HFF-Myc (cell line): ENCODE results near the gene PRMT6.
"Not testable (repeated sequence)": the region's sequence is repeated elsewhere in the genome, so short reads cannot be mapped to it uniquely, and the experiment has no call there.

ENCODE experiments used
- DNase-seq: peaks from one replicate; pipeline ENCODE4 v3.0.0-alpha.2; 2011; ENCODE audit warnings: low read depth; ENCODE audit errors: extremely low read depth
- H3K4me3 ChIP-seq: replicated peaks from 2 replicates; pipeline ENCODE4 v1.5.1; 2011; ENCODE audit warnings: low read depth, mild to moderate bottlenecking, control low read depth, low read length
- TF ChIP-seq, protein P1 (sequence below): IDR thresholded peaks from 2 replicates; pipeline ENCODE4 v1.5.1; 2012; ENCODE audit warnings: mild to moderate bottlenecking, low read depth, low read length, control low read depth; ENCODE audit errors: missing control alignments

PRMT6 gene

DNA sequence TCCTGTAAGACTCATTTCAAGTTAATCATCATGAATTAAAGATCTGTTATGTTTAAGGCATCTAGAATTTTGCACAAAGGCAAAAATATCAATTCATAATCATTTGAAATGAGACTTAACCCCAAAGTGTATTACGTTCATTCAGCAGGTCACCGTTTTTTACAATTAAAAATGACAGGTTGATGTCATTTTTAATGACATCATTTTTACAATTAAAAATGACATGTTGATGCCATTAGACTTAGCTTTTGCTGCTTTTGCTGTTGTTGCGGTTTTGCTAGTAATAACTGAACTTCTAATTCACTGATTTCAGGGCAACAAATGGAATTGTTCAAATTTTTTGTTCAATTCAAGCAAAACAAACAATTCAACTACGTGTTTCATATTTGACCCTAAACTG, 17.0 kb downstream of the PRMT6 start:
- DNase-seq: no peak
- TF ChIP-seq, protein P1, sequence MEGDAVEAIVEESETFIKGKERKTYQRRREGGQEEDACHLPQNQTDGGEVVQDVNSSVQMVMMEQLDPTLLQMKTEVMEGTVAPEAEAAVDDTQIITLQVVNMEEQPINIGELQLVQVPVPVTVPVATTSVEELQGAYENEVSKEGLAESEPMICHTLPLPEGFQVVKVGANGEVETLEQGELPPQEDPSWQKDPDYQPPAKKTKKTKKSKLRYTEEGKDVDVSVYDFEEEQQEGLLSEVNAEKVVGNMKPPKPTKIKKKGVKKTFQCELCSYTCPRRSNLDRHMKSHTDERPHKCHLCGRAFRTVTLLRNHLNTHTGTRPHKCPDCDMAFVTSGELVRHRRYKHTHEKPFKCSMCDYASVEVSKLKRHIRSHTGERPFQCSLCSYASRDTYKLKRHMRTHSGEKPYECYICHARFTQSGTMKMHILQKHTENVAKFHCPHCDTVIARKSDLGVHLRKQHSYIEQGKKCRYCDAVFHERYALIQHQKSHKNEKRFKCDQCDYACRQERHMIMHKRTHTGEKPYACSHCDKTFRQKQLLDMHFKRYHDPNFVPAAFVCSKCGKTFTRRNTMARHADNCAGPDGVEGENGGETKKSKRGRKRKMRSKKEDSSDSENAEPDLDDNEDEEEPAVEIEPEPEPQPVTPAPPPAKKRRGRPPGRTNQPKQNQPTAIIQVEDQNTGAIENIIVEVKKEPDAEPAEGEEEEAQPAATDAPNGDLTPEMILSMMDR: no peak
- no peak overlapping the region for H3K4me3 ChIP-seq

DNA sequence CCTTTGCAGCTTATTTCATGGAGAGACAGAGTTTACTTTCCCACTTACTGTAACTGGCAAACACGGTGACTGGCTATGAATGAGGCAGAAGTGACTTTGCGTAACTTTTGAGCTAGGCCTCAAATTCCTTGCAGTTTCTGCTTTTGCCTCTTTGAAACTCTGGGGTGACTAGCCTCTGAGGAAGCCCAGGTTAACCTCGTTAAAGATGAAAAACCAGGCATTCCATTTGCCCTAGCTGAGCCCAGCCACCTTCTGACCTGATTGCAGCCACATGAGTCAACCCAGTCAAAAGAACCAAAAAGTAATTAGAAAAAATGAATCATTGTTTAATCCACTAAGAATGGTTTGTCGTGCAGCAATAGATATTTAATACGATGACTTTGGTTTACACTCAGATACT, 20.4 kb downstream of the PRMT6 start:
- no peak overlapping the region for H3K4me3 ChIP-seq
- DNase-seq: peak; percentile 2
- TF ChIP-seq, protein P1: no peak

DNA sequence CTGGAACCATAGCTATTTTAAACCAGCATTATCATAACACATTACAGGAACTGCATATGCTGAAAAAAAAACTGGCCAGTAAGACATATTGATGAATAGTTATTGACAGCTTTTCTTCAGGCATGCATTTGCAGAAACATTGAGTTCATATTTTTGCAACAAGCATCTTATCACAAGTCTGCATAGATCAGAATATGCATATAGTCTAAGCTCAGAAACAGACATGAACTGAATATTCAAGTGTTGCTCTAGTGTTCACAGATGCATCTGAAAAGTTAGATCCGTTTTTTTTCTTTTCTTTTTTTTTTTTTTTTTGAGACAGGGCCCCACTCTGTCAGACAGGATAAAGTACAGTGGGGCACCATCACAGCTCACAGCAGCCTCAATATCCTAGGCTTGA, 22.8 kb downstream of the PRMT6 start:
- DNase-seq: no peak
- no peak overlapping the region for H3K4me3 ChIP-seq
- TF ChIP-seq, protein P1: no peak

DNA sequence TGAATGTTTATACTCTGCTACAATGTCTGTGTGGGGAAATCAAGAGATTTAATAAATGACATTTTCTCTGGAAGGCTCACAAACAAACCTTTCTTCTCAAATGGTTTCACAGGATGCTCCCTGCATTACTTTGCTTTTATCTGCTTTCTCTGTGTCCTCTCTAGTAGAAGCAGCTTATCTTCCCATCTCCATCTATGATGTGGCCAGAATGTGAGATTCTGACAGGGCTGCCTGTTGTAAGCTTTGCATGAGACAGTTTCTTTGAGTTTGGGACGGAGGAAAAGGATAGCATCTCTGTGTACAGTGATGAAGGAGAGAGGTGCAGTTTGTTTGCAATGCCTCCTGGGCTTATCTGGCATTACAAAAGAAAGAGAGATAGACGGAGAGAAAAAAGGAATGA, 24.6 kb downstream of the PRMT6 start:
- no peak for DNase-seq
- no peak overlapping the region for H3K4me3 ChIP-seq

DNA sequence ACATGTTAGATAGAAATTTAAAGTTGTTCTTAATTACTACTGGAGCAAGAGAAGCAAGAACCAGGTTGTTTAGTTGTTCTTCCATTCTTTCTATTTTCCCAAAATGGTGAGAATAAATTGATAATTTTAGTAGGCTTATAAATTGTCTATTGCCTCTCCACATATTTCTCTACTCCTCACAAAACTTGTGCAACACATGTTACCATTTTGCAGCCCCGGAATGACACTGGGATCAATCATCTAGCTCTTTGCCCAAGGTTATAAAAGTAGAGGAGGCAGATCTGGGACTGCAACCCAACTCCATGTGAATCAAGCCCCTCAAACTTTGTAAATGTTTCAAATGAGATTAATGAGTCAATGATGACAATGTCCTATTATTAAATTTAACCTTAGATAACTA, 34.9 kb downstream of the PRMT6 start:
- no peak for DNase-seq
- TF ChIP-seq, protein P1: no peak
- H3K4me3 ChIP-seq: no peak overlapping the region

More for the DNA sequence above, 24.6 kb downstream of the PRMT6 start:
- TF ChIP-seq, protein P1: no peak

DNA sequence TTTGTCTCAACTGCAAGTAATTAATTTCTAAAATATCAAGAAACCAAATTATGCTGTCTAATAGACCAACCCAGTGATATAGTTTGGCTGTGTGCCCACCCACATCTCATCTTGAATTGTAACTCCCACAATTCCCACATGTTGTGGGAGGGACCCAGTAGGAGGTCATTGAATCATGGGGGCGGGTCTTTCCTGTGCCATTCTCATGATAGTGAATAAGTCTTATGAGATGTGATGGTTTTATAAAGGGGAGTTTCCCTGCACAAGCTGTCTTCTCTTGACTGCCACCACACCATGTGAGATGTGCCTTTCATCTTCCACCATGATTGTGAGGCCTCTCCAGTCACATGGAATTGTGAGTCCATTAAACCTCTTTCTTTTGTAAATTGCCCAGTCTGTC, 36.9 kb downstream of the PRMT6 start:
- DNase-seq: not testable (repeated sequence)

DNA sequence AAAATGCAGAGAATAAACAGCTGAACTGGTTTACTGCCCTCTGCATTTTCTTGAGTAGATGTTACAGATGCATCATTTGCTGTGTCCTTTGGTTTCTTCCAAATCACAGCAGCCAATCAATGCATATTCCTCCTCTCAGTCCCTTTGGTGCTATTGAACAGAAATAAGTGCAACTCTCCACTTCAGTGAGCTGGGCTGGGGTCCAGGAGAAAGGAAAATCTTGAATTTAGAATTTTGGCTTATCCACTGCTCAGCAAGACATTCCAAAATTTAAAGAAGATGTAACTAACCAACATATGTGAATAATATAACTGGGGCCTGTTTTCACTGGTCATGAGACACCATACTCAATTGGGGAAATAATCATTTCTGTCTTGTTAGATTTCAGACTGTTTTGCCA, 39.2 kb downstream of the PRMT6 start:
- H3K4me3 ChIP-seq: no peak overlapping the region
- DNase-seq: no peak
- TF ChIP-seq, protein P1: no peak

More for the DNA sequence above, 36.9 kb downstream of the PRMT6 start:
- H3K4me3 ChIP-seq: not testable (repeated sequence)
